GM21723 (cell line): ENCODE data around the gene SPTB.

ENCODE experiments used
- ATAC-seq: cut with Tn5 transposase; IDR thresholded peaks from one replicate; pipeline ENCODE4 v1.9.1; 2021; ENCODE audit warnings: mild to moderate bottlenecking, moderate library complexity; ENCODE audit not compliant: unreplicated experiment

The SPTB gene

DNA sequence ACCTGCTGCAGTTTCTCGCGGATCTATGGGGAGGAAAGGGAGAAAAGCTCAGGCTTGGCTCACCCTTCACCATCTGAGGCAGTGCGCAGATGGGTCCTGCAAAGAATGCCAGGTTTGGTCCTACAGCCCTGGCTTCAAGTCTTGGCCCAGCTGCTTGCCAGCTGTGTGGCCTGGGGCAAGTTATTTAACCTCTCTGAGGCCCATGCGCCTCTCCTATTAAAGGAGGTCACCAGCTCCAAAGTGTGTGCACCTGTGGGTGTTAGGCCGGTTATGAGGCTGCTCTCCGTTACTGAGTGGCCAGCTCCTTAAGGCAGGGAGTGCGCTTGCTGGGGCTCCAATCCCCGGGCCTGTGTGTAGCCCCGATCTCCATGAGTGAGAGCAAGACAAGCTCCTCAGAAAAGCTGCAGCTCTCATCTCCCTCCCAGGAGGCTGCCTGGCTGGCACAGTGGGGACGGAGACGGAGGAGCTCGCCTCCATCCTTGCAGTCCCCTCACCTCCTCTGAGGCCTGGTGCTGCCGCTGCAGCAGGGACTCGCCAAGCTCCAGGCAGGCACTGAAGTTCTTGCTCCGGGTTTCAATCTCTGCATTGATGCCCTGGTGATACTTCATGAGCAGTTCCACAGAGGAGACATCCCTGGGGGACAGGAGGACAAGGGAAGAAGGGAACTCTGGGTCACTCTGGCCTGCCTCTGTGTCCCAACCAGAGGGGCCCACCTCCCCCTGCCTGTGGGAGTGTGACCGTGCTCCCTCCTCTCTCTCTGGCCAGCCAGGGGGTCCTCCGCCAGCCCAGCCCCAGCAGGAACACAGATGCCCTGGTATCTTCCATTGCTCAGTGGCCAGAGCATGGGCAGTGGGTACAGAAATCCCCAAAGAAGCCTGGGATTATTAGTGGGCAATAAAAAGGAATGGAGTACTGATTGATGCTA, 110.3 kb downstream of the SPTB start:
- no peak for ATAC-seq

DNA sequence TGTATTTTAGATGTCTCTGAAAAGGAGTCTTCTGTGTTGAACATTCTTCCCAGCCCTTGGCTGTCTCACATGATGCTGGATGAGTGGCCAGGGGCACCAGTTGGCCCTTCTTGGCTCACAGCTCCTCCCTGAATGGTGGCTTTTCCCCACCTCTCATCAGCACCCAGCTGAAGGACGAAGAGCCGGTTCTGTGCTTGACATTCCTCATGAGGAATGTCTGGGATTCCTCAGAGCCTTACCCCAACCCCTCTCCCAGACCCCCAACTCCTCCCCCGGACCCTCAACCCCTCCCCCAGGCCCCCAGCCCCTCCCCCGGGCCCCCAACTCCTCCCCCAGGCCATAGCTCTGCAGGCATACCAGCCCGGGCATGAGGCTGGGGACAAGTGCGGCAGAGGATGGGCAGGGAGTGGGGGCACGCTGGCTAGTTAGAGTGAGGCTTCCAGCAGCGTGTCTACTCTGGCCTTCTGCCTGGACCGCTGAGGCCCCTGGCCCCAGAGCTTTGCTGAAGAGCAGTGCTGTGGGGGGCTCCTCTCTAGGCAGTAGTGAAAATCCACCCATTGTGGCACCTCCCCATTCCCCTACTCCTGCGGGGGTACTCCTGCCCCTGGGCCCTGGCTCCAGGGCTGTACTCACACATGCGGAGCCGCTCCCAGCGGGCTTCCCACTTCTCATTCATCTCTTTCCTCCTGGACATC, 111.2 kb downstream of the SPTB start:
- ATAC-seq, result no peak

DNA sequence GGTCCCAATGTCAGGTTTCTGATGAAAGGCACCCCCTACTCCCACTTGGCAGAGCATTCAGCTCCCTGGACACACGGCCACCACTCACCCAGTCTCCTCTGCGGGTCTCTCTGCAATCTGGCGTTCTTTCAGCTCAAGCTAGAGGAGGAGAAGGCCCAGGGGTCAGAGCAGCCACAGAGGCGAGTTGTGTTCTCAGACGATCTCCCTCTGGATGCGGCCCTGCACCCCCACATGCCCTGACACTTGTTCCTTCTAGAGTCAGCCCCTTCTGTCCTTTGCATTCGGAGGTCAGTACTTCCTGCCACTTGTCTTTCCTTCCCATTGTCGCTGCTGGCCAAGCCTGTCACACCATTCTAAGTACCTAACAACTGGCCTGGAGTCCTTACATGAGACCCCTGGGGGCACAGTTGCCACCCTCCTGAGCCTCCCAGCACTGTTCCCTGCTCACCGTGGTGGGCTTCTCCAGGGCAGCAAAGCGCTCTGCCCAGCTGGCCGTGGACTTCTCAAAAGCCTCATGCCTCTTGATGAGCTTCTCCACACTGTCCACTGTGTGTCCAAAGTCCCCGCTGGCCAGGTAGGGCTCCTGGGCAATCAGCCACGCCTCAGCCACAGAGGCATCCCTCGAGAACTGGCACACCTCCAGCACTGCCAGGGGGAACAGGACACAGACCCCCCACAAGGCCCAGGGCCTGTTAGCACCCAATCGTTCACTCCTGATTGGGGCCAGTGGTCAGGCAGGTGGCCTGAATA, 112.3 kb downstream of the SPTB start:
- ATAC-seq, result no peak

DNA sequence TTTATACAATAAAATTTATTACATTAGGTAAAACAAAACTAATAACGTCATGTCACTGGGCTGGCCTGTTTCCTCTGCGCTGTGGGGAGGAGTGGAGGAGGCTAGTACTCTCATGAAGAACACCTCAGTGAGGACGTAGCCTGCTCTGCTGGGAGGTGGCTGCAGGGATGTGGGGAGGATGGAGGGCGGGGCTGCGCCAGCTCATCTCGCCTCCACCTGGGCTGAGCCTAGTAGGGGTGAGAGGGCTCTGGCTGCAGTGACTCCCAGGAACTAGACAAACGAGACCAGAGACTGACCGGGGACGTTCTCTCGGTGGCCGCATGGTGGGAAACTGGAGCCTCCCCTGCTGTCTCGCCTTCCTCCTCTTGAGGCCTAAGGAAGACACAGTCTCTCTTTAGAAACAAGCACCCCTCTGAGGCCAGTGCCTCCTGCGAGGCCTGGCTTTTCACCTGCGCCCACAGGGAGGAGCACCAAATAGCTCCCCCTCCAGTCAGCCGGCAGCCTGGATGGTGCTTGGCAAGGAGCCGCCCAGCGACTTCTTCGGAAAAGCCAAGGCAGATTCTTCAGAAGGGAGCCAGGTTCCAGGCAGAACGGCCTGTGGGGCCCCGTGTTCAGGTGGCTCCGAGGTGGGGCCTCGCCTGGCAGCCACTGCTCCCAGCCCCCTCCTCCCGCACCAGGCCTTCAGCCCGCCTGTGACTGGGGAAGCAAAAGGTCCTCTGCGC, 113.1 kb downstream of the SPTB start:
- ATAC-seq, result no peak

DNA sequence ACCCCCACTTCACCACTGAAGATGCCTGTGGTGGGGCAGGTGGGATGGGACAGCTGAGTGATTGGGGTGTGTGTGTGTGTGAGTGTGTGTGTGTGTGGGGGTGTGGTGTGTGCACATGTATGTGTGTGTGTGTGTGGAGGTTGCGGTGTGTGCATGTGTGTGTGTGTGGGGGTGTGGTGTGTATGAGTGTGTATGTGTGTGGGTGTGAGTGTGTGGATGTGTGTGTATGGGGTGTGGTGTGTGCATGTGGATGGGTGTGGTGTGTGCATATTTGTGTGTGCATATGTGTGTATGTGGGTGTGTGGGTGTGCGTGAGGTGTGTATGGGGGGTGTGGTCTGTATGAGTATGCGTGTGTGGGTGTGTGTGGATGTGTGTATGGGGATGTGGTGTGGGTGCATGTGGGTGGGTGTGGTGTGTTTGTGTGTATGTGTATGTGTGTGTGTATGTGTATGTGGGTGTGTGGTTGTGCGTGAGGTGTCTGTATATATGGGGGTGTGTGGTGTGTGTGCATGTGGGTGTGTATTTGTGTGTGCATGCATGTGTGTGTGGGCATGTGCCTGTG, 113.9 kb downstream of the SPTB start:
- no peak for ATAC-seq

DNA sequence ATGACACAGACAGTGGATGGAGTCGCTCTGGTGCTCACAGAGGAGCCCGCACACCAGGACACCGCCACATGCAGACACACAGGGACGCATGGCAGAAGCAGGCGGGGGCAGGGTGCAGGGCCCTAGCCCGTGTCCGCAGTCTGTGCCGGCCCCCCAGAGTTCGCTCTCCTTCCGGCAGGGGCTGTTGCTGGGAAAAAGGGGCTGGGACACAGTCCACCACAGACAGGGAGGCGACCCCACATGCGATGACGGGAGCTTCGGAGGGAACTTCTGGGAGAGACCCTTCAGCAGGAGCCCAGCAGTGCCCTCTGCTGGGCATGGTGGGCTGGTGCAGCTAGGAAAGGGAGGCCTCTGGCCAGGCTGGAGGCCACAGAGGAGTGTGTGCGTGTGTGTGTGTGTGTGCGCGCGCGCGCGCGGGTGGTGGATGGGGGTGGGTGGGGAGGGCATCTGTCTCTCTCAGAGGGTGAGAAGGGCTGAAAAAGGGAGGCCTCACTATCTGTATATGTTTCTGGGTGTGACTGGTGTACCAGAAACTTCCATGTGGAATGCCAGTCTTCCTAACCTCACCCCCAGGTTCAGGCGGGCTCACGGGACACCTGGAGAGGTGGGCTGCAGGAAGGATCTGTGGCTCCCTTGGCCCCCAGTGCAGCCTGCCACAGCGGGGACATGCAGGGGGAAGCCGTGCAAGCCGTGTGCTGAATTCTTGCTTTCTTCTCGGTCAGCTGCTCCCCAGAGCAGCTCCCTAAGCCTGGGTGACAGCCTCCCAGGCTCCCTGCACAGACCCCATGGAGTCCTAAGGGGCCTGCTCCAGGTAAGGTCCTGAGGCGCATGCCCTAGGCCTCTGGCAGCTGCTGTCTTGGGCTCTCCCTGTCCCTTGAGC, 114.8 kb downstream of the SPTB start:
- no peak for ATAC-seq

DNA sequence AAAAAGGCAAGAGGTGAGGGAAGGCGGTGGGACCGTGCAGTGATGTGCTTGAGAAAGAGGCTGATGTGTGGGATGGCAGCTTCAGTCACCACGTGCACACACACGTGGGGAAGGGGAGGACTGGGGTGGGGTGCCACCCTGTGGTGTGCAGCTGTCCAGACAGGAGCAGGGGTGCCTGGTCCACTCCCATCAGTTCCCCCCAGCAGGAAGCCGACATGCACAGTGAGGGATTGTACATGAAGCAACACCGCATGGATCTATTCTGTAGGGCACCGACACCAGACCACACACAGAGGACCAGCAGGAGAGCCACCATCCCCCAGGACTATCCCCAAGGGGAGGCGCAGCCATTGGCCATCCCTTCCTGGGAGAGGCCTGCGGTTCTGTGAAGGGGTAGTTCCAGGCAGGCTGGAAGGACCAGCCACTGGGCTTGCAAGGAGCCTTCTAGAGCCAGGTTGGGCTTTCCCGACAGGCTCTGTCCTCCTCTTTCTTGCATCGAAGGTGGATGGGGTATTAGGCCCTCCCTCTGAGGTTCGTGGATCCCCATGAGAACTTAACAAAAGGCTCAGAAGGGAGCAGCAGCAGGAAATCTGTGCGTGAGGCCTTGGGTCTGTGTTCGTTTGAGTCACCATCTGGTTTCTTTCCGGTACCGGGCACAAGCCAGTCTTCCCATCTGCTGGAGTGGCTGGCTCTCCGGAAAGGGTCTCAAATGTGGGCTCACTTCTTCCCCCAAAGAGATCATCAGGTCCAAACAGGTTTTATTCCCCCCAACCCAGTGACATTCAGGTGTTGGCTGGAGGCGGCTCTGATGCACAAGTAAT, 115.7 kb downstream of the SPTB start:
- ATAC-seq, result no peak

DNA sequence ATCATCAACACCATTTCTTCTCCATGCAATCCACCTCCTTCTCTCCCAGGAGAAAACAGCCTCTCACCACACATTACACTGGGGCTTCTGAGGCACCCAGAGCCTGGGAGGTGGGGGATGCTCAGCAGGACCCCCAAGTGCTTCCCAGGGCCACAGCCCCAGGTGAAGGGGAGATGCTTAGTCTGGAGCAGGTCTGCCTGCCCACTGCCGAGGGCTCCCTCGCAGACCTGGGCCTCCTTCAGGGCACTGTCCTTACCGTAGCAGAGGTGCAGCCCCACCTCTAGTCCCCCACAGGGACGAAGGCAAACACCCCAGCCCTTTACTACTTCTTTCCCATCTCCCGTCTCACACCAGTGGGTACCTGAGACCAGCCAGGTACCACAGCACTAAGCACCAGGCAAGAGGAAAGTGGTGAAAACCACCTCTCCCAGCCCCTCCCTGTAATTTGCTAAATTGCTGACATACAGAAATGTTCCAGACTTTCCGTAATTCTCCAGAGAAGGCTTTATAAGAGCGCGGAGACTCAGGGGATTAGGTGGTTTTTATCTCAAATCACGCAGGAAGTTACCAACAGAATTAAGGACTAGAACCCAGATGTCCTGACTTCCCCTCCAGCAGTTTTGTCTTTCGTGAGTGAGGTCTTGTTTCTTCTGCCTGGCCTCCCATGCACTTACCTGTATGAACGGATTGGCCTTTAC, 116.5 kb downstream of the SPTB start:
- no peak for ATAC-seq

DNA sequence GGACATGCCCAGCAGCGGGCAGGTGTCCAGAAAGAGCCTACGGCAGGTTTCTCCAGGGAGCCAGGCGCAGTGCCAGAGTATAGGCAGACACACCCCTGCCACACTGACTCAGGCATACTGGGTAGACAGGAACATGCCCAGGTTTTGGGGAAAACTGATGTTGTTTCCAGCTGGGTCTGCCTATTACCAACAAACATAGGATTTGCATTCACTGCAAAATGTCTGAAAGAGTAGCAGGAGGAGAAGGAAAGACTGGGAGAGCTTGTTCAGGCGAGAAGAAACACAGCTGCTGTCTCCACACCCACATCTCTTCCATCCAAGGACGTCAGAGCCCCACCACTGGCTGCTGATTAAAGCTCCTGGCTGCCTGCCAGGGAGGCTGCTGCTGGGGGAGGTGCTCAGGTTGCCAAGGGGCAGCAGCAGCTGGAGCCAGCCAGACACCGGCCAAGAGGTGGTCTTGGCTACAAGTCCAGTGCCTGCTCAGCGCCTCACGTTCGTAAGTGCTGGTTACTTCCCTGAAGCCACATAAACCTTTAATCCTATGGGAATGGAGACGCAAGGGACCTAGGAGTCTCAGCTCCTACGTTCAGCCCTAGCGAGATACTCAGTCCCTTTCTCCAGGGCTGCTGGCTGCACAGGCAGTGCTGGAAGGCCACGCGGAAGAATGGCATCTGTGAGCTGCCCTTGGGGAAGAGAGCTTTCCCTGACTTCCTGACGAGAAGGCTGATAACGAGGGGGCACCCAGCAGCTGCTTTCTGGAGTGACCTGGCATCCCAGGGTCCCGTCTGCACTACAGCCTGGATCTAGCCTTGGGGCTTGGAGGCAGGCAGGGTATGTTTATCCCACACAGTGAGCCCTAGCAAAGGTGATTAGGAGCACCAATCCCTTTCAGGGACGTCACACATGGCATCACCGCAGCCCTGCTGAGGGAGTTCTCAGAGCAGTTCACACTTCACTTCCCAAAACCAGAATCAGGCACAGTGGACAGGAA, 117.4 kb downstream of the SPTB start:
- ATAC-seq, result no peak

DNA sequence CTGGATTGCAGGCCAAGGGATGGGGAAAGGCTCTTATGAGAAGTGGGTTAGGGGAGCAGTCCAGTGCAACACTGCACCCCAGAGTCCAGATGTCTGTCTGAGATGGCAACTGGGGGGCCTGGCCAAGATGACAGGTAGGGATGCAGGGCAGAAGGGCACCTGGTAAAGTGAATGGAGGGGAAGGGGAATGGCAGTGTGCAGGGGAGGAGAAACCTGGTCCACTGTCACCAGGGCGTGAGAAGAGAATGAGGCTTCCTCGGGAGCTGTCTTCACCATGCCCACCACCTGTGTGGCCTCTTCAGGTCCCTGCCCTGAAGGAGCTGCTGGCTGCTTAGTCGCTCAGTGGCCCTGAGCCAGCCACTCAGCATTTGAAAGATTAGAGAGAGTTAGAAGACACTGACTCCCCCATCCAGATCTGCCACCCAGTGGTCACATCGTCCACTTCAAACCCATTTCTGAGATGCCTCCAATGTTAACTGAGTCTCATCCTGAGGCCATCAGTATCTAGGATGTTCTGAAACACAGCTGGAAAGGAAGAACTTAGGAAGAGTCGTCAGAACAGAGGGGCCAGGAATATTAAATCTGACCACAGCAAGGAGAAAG, 118.2 kb downstream of the SPTB start:
- no peak for ATAC-seq

DNA sequence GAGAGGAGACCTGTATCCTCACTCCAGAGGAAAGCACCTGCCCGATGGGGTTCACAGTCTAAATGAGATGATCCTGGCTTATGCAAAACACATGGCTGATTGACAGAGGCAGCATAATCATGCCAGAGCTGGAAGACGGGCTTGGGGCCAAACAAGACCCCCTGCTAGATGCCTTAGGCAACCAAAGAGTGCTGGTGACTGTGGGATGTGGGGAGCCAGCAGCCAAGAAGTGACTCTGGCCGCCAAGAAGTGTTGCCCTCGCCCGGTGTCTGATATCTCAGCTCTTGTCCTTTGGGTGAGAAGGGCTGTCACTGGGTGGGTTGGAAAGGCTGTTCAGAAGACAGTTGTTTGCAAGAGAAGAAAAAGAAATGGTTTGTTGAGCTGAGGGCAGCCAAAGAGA, 118.8 kb downstream of the SPTB start:
- ATAC-seq, result no peak

DNA sequence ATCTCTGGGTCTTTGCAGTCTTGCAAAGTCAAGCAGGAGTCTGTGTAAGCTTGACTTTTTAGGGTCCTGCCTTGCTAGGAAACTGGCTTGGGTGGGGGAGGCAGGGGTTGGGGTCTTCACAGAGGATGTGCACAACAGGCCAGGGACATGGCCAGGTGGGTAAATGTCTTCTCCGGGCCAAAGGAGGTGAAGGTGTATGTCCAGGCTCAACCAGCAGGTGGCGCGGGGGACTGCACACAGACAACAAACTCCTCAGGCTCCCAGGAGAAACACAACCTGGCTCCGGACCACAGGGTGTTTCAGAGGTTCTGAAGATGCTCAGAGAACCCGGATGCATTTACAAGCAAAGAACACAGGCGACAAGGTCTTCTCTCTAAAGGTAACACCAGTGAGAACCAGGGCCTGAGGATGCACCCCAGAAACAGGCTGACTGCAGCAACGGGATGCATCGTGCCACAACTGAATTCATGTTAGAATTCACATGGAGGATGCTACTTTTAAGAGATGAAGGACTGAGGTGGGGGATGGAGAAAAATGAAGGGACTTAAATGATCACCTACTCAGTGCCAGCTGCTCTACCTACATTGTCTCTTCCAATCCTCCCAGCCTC, 119.5 kb downstream of the SPTB start:
- no peak for ATAC-seq

DNA sequence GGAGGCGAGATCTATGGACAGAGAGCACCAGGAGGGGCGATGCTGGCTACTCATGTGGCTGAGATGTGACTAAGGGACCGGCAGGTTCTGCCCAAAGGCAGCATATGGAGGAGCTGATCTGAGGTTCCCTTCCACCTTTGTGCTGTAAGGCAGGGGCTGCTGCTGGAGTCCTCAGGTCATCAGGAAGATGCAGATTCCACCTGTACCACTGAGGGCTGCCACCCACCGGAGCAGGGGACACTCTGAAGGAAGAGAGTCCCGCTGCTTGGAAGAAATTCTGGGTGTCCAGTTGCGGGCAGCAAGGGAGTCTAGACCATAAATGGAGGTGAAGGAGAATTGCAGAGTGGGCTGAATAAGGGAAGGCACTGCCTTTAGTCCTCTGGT, 120.2 kb downstream of the SPTB start:
- ATAC-seq, result no peak

DNA sequence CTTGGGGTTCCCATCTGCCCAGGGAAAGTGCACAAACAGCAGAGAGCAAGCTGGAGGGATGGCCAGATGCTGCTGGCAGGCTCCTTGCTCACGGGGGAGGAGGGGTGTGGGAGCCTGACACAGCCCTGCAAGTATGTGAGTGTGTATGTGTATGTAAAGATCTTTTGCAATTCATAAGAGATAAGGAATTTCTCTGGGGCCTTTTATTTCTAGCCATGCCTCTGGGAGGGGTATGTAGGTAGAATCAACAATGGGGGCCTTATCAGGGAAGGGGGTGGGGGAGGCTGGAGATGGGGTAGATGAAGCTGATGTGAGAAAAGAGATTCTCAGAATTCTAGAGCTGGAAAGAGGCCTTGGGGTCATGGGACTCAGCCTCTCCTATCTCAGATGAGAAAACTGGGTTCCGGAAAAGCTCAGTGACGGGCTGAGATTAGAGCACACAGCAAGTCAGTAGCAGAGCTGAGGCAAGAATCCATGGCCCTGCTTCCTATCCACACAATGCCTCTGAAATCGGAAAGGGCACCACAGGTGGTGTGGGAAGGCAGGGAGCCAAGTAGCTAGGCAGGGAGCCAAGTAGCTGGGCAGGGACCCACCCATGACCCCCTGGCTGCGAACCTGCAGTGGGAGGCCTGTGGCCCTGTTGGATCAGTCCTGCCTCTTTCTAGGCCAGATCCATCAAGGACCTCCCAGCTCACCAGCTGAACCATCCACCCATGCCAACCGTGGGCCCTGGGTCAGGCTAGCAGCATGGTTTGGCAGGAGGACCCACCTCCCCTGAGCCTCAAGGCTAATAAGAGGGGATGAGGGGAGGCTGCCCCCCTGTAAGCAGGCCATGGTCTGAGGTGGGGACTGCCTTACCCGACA, 120.8 kb downstream of the SPTB start:
- ATAC-seq, result no peak

DNA sequence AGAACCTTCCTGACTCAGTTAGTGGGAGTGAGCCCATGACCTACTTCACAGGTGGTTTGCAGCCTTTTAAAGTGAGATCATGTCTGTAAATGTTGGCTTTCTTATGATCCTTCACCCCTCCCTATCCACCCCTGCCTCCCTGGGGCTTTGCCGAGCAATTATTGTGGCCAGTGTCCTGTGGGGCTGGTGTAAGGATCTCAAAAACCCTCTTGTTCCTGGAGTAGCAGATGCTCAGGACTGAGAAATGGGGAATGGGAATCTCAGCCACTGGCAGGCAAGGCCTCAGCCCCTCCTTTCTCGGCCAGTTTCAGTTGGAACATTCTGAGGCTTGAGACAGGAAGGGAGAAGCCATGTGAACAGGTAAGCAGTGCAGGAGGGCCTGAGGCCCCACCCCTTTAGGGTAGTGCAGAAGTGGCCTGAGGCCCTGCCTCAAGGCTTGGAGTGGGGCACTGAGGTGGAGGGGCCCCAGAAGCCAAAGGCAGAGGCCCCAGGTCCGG, 121.6 kb downstream of the SPTB start:
- ATAC-seq, result no peak
